Astrocyte of the hippocampus (primary cell): ENCODE data around the gene POLR3B.
"Not testable (repeated sequence)": the region's sequence is repeated elsewhere in the genome, so short reads cannot be mapped to it uniquely, and the experiment has no call there.

ENCODE experiments used
- DNase-seq: peaks from one replicate; pipeline ENCODE4 v3.0.0; 2011; ENCODE audit warnings: low read depth, low spot score

Gene POLR3B

GRCh38 chr12:106342397-106343213 lies 14.9 kb upstream of the POLR3B start:
- DNase-seq: peak; percentile 67

- DNase-seq: peak; percentile 4
These were observed 14.4 kb upstream of the POLR3B start for GRCh38 chr12:106343214-106343528.

- no peak for DNase-seq
These were observed 13.4 kb upstream of the POLR3B start for GRCh38 chr12:106344131-106344530.

GRCh38 chr12:106345746-106346145 lies 11.8 kb upstream of the POLR3B start:
- peak; percentile 62 for DNase-seq

- DNase-seq: no peak
These were observed 9.1 kb upstream of the POLR3B start for GRCh38 chr12:106348411-106348810.

GRCh38 chr12:106353175-106353574 lies 4.4 kb upstream of the POLR3B start:
- DNase-seq: no peak

GRCh38 chr12:106358396-106359241 lies 1.1 kb downstream of the POLR3B start:
- DNase-seq: no peak

- DNase-seq: no peak
These were observed 2.3 kb downstream of the POLR3B start for GRCh38 chr12:106359646-106360399.

- DNase-seq: no peak
These were observed 2.9 kb downstream of the POLR3B start for GRCh38 chr12:106360400-106360994.

GRCh38 chr12:106362971-106363370 lies 5.4 kb downstream of the POLR3B start:
- DNase-seq: no peak

GRCh38 chr12:106364261-106364660 lies 6.7 kb downstream of the POLR3B start:
- DNase-seq: no peak

- DNase-seq: peak; percentile 73
These were observed 12.2 kb downstream of the POLR3B start for GRCh38 chr12:106369624-106370346.

- no peak for DNase-seq
These were observed 21.2 kb downstream of the POLR3B start for GRCh38 chr12:106378788-106379187.

- DNase-seq: no peak
These were observed 23.4 kb downstream of the POLR3B start for GRCh38 chr12:106380954-106381353.

GRCh38 chr12:106381866-106382265 lies 24.3 kb downstream of the POLR3B start:
- not testable (repeated sequence) for DNase-seq

GRCh38 chr12:106386813-106387535 lies 29.4 kb downstream of the POLR3B start:
- DNase-seq: peak; percentile 78

- DNase-seq: no peak
These were observed 30.4 kb downstream of the POLR3B start for GRCh38 chr12:106387848-106388377.

GRCh38 chr12:106389151-106389550 lies 31.6 kb downstream of the POLR3B start:
- no peak for DNase-seq

GRCh38 chr12:106392759-106393158 lies 35.2 kb downstream of the POLR3B start:
- no peak for DNase-seq

- DNase-seq: peak; percentile 37
These were observed 52.3 kb downstream of the POLR3B start for GRCh38 chr12:106409878-106410277.
